Measurements from ENCODE around the gene CAMK2G. TPM values are rescaled to one million over a fixed set of nuclear protein-coding genes. Genes with fewer than 3 reads are reported as not detected.

Gene CAMK2G
- total RNA-seq, 6 experiments from 2014 or later, result 8.3 to 10.7 (median 9.4) TPM

DNA sequence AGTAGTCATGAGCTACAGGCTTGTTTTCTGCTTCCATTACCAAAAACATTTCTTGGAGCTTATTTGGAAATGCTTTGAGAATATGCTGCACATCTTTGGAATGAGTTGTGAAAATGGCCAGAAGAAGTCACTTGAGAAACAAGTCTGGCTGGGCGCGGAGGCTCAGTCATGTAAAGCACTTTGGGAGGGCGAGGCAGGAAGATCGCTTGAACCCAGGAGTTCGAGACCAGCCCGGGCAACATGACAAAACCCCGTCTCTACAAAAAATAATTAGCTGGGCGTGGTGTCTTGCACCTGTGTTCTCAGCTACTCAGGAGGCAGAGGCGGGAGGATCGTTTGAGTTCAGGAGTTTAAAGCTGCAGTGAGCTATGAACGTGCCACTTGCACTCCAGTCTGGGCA lies 93.4 kb downstream of the CAMK2G start:
- 36% methylated on average over 11 of the region's 11 CpGs for WGBS (ENCODE audit: insufficient coverage, low coverage, low lambda C conversion rate, missing lambda C conversion rate)
- Histone ChIP-seq H3K36me3 (peaks cover 0 to 4% (median 2%) of the 10 kb centered on the region in 4 donors), H3K4me3 (peak overlapping the region; percentile 84 to 92 (median 90)), H3K27ac (peak overlapping the region in 1 of 3 donors; percentile 93), H3K27me3 (no peaks in the 10 kb centered on the region), H3K9me3 (no peaks in the 10 kb centered on the region), H3K4me1 (peaks cover 0 to 26% (median 4%) of the 10 kb centered on the region in 4 donors)
- TF ChIP-seq CTCF (IDR thresholded peaks at IDR 0.05), result no peak
- no peak for TF ChIP-seq POLR2A (IDR thresholded peaks at IDR 0.05)
- intact Hi-C loops (cut with DNase I), result no loop called here
- ATAC-seq, result no peak
- no peak for DNase-seq

DNA sequence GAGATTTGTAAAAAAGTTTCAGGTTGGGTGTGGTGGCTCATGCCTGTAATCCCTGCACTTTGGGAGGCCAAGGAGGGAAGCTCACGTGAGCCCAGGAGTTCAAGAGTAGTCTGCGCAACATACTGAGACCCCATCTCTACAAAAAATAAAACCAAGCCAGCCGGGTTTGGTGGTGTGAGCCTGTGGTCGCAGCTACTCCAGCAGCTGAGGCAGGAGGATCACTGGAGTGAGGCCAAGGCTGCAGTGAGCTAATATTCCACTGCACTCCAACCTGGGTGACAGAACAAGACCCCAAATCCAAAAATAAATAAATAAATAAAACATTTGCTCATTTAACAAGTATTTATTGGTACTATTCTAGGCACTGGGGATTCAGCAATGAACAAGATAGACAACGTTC lies 94.1 kb downstream of the CAMK2G start:
- H3K4me1 ChIP-seq, result peaks cover 0 to 29% (median 4%) of the 10 kb centered on the region in 4 donors
- no peak overlapping the region for H3K4me3 ChIP-seq
- no peak overlapping the region for H3K27ac ChIP-seq
- no peaks in the 10 kb centered on the region for H3K9me3 ChIP-seq
- no peaks in the 10 kb centered on the region for H3K27me3 ChIP-seq
- ATAC-seq (no peak), DNase-seq (no peak)
- intact Hi-C loops (cut with DNase I), result no loop called here
- 77% methylated on average over 5 of the region's 5 CpGs for WGBS (ENCODE audit: insufficient coverage, low coverage, low lambda C conversion rate, missing lambda C conversion rate)
- H3K36me3 ChIP-seq, result peaks cover 0 to 4% (median 2%) of the 10 kb centered on the region in 4 donors
- TF ChIP-seq POLR2A (IDR thresholded peaks at IDR 0.05), result no peak
- no peak for TF ChIP-seq CTCF (IDR thresholded peaks at IDR 0.05)

DNA sequence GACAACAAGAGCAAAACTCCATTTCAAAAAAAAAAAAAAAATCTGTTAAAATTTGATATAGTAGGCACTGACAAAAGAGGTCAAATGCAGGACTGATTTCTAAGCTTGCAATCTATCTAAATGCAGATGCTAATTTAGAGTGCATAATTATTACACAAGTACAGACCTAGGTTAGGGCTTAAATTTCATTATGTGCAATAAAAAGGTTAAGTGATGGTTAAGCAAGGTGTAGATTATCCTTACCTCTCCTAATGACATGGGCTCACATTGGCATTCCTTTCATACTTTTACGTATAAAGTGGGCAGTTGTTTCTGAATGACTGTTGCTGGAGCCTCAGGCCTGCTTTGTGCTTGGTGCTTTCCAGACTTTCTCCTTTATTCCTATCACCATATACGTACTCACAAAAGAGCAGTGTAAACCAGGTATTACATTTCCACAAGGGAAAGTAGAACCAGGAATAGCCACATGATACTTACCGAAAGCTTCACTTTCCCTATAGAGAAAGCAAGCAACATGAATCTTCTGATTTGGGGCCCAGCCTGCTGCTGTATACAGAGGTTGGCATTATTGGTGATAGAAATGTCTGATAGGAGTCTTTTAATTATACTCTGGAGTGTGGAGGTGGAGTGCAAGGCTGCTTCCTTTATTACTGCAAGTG lies 94.7 kb downstream of the CAMK2G start:
- Histone ChIP-seq H3K4me1 (peaks cover 0 to 32% (median 3%) of the 10 kb centered on the region in 4 donors), H3K4me3 (no peak overlapping the region), H3K27me3 (no peaks in the 10 kb centered on the region), H3K36me3 (peaks cover 0 to 4% (median 2%) of the 10 kb centered on the region in 4 donors), H3K9me3 (no peaks in the 10 kb centered on the region), H3K27ac (no peak overlapping the region)
- DNase-seq (no peak), ATAC-seq (no peak)
- intact Hi-C loops (cut with DNase I), result no loop called here
- WGBS (ENCODE audit: insufficient coverage, low coverage, low lambda C conversion rate, missing lambda C conversion rate), result 82% methylated on average over 3 of the region's 3 CpGs
- no peak for TF ChIP-seq POLR2A (IDR thresholded peaks at IDR 0.05)
- TF ChIP-seq CTCF (IDR thresholded peaks at IDR 0.05), result no peak

GRCh38 chr10:73779018-73779417 lies 95.3 kb downstream of the CAMK2G start:
- intact Hi-C loops (cut with DNase I), result no loop called here
- Histone ChIP-seq H3K9me3 (no peaks in the 10 kb centered on the region), H3K4me1 (peaks cover 0 to 34% (median 4%) of the 10 kb centered on the region in 4 donors), H3K27me3 (no peaks in the 10 kb centered on the region), H3K4me3 (no peak overlapping the region), H3K36me3 (peaks cover 0 to 4% (median 2%) of the 10 kb centered on the region in 4 donors), H3K27ac (no peak overlapping the region)
- DNase-seq, result no peak
- ATAC-seq, result no peak
- no peak for TF ChIP-seq CTCF (IDR thresholded peaks at IDR 0.05)
- no peak for TF ChIP-seq POLR2A (IDR thresholded peaks at IDR 0.05)
- 100% methylated on average over 3 of the region's 5 CpGs for WGBS (ENCODE audit: insufficient coverage, low coverage, low lambda C conversion rate, missing lambda C conversion rate)

Measured in right lobe of liver (tissue), 6 donors.